GM12878 (cell line): ENCODE data around the gene OR52A1. TPM values are rescaled to one million over a fixed set of nuclear protein-coding genes. Genes with fewer than 3 reads are reported as not detected.

Source experiments
- ATAC-seq: fragments of 200-7000 bp; cut with Tn5 transposase; 3 replicates; pipeline ENCODE4 v1.9.1; 2020; ENCODE audit warnings: mild to moderate bottlenecking, moderate library complexity
- BruUV-seq: library from RNA; stranded (reverse); fragments of 400-500 nt; replicated peaks from 2 replicates; lab custom pipeline; 2021; lab: Mats Ljungman, UMichigan
- CTCF ChIA-PET: fragments of 300-600 bp; sonication (Branson Sonifier 250); formaldehyde crosslinking; extraction: SDS; loops from one replicate; lab custom pipeline; 2021; ENCODE audit warnings: inconsistent platforms; lab: Yijun Ruan, JAX
- POLR2A ChIA-PET: fragments of 350-600 bp; formaldehyde crosslinking; extraction: SDS; loops from one replicate; lab custom pipeline; 2021; ENCODE audit warnings: inconsistent platforms; lab: Charles Lee
- RAD21 ChIA-PET: fragments of 300-600 bp; sonication (Branson Sonifier 250); formaldehyde crosslinking; loops from one replicate; lab custom pipeline; 2023; ENCODE audit warnings: antibody characterized with exemption; ENCODE audit not compliant: unreplicated experiment; lab: Charles Lee
- SMC1A ChIA-PET: fragments of 300-600 bp; sonication (Branson Sonifier 250); formaldehyde crosslinking; loops from one replicate; lab custom pipeline; 2023; ENCODE audit not compliant: unreplicated experiment, uncharacterized antibody; lab: Charles Lee
- DNase-seq: peaks from one replicate; pipeline ENCODE4 v3.0.0-alpha.2; 2011; ENCODE audit warnings: low read depth, low spot score
- FAIRE-seq: peaks from 3 replicates; lab custom pipeline; 2011; peaks lifted over from hg19 to GRCh38; lab: Jason Lieb, UNC
- H2AFZ ChIP-seq: 2 replicates; pipeline ENCODE4 v1.6.0; 2011; ENCODE audit warnings: low read depth, low read length, control low read depth; ENCODE audit not compliant: control insufficient read depth
- H3K27ac ChIP-seq: 2 replicates; pipeline ENCODE4 v1.5.1; 2011; ENCODE audit warnings: control low read depth; ENCODE audit not compliant: control insufficient read depth, insufficient read depth
- H3K27me3 ChIP-seq, 2 experiments: replicated peaks in 1 of 2; 2 replicates each; pipeline versions ENCODE4 v1.6.0 to v1.6.1; 2011; ENCODE audit warnings: low read length in 1 of 2; ENCODE audit not compliant: control insufficient read depth in 2 of 2, insufficient read depth in 2 of 2
- H3K36me3 ChIP-seq, 2 experiments: 2 replicates each; pipeline ENCODE4 v1.5.1; 2011; ENCODE audit warnings: low read length in 1 of 2; ENCODE audit not compliant: control insufficient read depth in 2 of 2, insufficient read depth in 2 of 2
- H3K4me1 ChIP-seq: 2 replicates; pipeline ENCODE4 v1.6.1; 2011; ENCODE audit warnings: mild to moderate bottlenecking, low read length, moderate library complexity, mixed read lengths; ENCODE audit not compliant: control insufficient read depth, insufficient read depth
- H3K4me2 ChIP-seq: 2 replicates; pipeline ENCODE4 v1.6.0; 2011; ENCODE audit warnings: control low read depth; ENCODE audit not compliant: control insufficient read depth, insufficient read depth
- H3K4me3 ChIP-seq: fragments of 200-600 bp; sonication (generic); 2 replicates; pipeline ENCODE4 v1.5.1; 2016
- H3K79me2 ChIP-seq: 2 replicates; pipeline ENCODE4 v1.6.0; 2011; ENCODE audit warnings: low read length; ENCODE audit not compliant: control insufficient read depth, insufficient read depth
- H3K9ac ChIP-seq: 2 replicates; pipeline ENCODE4 v1.8.0; 2011; ENCODE audit warnings: low read length, control low read depth, mixed read lengths; ENCODE audit not compliant: control insufficient read depth, insufficient read depth
- H3K9me3 ChIP-seq: replicated peaks from 3 replicates; pipeline ENCODE4 v1.5.1; 2011; ENCODE audit warnings: mild to moderate bottlenecking, low read length; ENCODE audit not compliant: control insufficient read depth, insufficient read depth
- H4K20me1 ChIP-seq: 2 replicates; pipeline ENCODE4 v1.6.0; 2011; ENCODE audit not compliant: control insufficient read depth, insufficient read depth
- ATF3 ChIP-seq: IDR thresholded peaks from 2 replicates; pipeline ENCODE4 v1.6.1; 2011; ENCODE audit warnings: low read depth, mild to moderate bottlenecking, low read length, moderate library complexity, borderline replicate concordance; ENCODE audit errors: extremely low read depth
- CBFB ChIP-seq: IDR thresholded peaks from 2 replicates; pipeline ENCODE4 v1.6.1; 2016; ENCODE audit warnings: antibody characterized with exemption, low read depth
- CHD1 ChIP-seq: IDR thresholded peaks from 2 replicates; pipeline ENCODE4 v1.6.1; 2012; ENCODE audit warnings: low read depth, low read length, improper control_type of control experiment
- DPF2 ChIP-seq: fragments of 450-650 bp; IDR thresholded peaks from 2 replicates; pipeline ENCODE4 v1.6.1; 2017; ENCODE audit warnings: mild to moderate bottlenecking
- EED ChIP-seq: sonication (generic); IDR thresholded peaks from 2 replicates; pipeline ENCODE4 v1.6.1; 2016; ENCODE audit warnings: antibody characterized with exemption, low read depth
- EZH2 ChIP-seq: IDR thresholded peaks from 2 replicates; pipeline ENCODE4 v1.6.1; 2012; ENCODE audit warnings: low read depth, mild to moderate bottlenecking, control low read depth, inconsistent platforms, low read length, borderline replicate concordance; ENCODE audit not compliant: control insufficient read depth
- HSF1 ChIP-seq: fragments of 150-350 bp; IDR thresholded peaks from 2 replicates; pipeline ENCODE4 v1.6.1; 2014; ENCODE audit warnings: mild to moderate bottlenecking, low read depth, low read length
- IKZF2 ChIP-seq, 2 experiments: fragments of 450-650 bp; IDR thresholded peaks; 2 replicates each; pipeline ENCODE4 v1.6.1; 2017; ENCODE audit warnings: mild to moderate bottlenecking in 2 of 2, moderate library complexity in 2 of 2
- LARP7 ChIP-seq: fragments of 450-650 bp; IDR thresholded peaks from 2 replicates; pipeline ENCODE4 v1.6.1; 2017; ENCODE audit warnings: mild to moderate bottlenecking
- MEF2B ChIP-seq: fragments of 450-650 bp; IDR thresholded peaks from 2 replicates; pipeline ENCODE4 v1.6.1; 2018; ENCODE audit warnings: mild to moderate bottlenecking, moderate library complexity; ENCODE audit not compliant: partially characterized antibody, poor library complexity, severe bottlenecking
- POU2F2 ChIP-seq: IDR thresholded peaks from 3 replicates; pipeline ENCODE4 v1.6.1; 2011; ENCODE audit warnings: low read depth, mild to moderate bottlenecking, low read length, borderline replicate concordance
- RB1 ChIP-seq: fragments of 450-650 bp; formaldehyde crosslinking; IDR thresholded peaks from 2 replicates; pipeline ENCODE4 v1.6.1; 2017; ENCODE audit warnings: mild to moderate bottlenecking, borderline replicate concordance
- RFX5 ChIP-seq: IDR thresholded peaks from 2 replicates; pipeline ENCODE4 v1.6.1; 2011; ENCODE audit warnings: low read depth, low read length, improper control_type of control experiment
- SMARCA5 ChIP-seq: fragments of 450-650 bp; IDR thresholded peaks from 2 replicates; pipeline ENCODE4 v1.6.1; 2017; ENCODE audit warnings: mild to moderate bottlenecking
- STAT1 ChIP-seq: fragments of 450-650 bp; conservative IDR thresholded peaks from 2 replicates; pipeline ENCODE4 v1.6.1; 2014; ENCODE audit warnings: antibody characterized with exemption, mild to moderate bottlenecking
- WRNIP1 ChIP-seq: IDR thresholded peaks from 2 replicates; pipeline ENCODE4 v1.6.1; 2011; ENCODE audit warnings: low read depth, low read length, improper control_type of control experiment, borderline replicate concordance
- ZBED1 ChIP-seq: IDR thresholded peaks from 2 replicates; pipeline ENCODE4 v1.6.1; 2016; ENCODE audit warnings: borderline replicate concordance
- ZNF384 ChIP-seq: IDR thresholded peaks from 2 replicates; pipeline ENCODE4 v1.6.1; 2012; ENCODE audit warnings: low read depth, mild to moderate bottlenecking, low read length, improper control_type of control experiment, borderline replicate concordance
- WGBS: methylation state at CpG from one replicate; pipeline ENCODE4 v1.1.6; 2016; ENCODE audit warnings: low lambda C conversion rate; ENCODE audit not compliant: insufficient replicate concordance, insufficient coverage; ENCODE audit errors: missing lambda C conversion rate; 5-methylcytosine and 5-hydroxymethylcytosine counted together
- in situ Hi-C: fragments of 300-500 bp; cut with MboI; formaldehyde crosslinking; loops from 9 replicates; pipeline ENCODE4 v1.14.3; 2018; ENCODE audit warnings: mixed read lengths
- intact Hi-C: fragments of 100-400 bp; cut with micrococcal nuclease; formaldehyde crosslinking; loops from one replicate; pipeline ENCODE4 v1.14.2; 2022; ENCODE audit not compliant: unreplicated experiment
- polyA plus RNA-seq, 11 experiments: library from polyadenylated mRNA; depleted of rRNA in 4 of 11; unstranded in 6 of 11; stranded (reverse) in 5 of 11; fragments of >200 nt; fragmentation: Nextera tagmentation in 4 of 11; fragmentation: Illumina TruSeq in 1 of 11; extraction: Ambion mirVana in 4 of 11; extraction: Trizol in 1 of 11; gene quantifications; 1 replicate in 1 of 11; 2 replicates in 10 of 11; pipeline versions ENCODE4 v1.2.1 to v1.2.3, GENCODE V29; 2011 to 2016; ENCODE audit warnings: inconsistent platforms in 2 of 11, missing spikeins in 2 of 11, low read depth in 1 of 11
- total RNA-seq, 4 experiments: library from RNA; depleted of rRNA in 3 of 4; stranded (reverse); fragments of >200 nt in 3 of 4; fragmentation: Illumina TruSeq in 1 of 4; extraction: Trizol in 1 of 4; gene quantifications; 2 replicates each; pipeline versions ENCODE4 v1.2.1 to v1.2.3, GENCODE V29; 2013 to 2021

OR52A1 gene
- total and polyA plus RNA-seq, 10 of the 15 experiments (the other 5 are each of a cell fraction or from before 2014, with no cell fraction given) = not detected

GRCh38 chr11:5129457-5129877 is 25.1 kb downstream of the OR52A1 start:
- no peak for FAIRE-seq
- ChIA-PET CTCF (no interaction called here), POLR2A (no interaction called here), RAD21 (no interaction called here), SMC1A (interaction anchor here (0.6 to 1.4 kb wide), 2 partner anchors 62 to 162 kb away, joined by 3 read pairs; no protein-coding TSS in a partner anchor)
- Histone ChIP-seq H3K4me2 (no peak overlapping the region), H3K4me3 (no peak overlapping the region), H3K27ac (no peak overlapping the region), H3K9me3 (no peaks in the 10 kb centered on the region), H3K9ac (no peak overlapping the region), H3K36me3 (no peaks in the 10 kb centered on the region), H3K79me2 (no peaks in the 10 kb centered on the region), H2AFZ (no peak overlapping the region), H3K4me1 (no peaks in the 10 kb centered on the region), H3K27me3 (no peaks in the 10 kb centered on the region), H4K20me1 (no peaks in the 10 kb centered on the region)
- 3% methylated on average over 2 of the region's 2 CpGs for WGBS
- in situ Hi-C loops = no loop called here
- intact Hi-C loops = loop anchor here (10.0 kb wide), 1 partner anchor 425 kb away; no protein-coding TSS in a partner anchor
- TF ChIP-seq LARP7 (no peak), STAT1 (no peak), HSF1 (no peak), IKZF2 (IDR thresholded peaks at IDR 0.05) (no peak), SMARCA5 (no peak), ATF3 (no peak), RB1 (no peak), WRNIP1 (no peak), DPF2 (no peak), EZH2 (no peak), CBFB (no peak), MEF2B (no peak), RFX5 (no peak), EED (no peak), ZNF384 (no peak), ZBED1 (no peak), POU2F2 (no peak), CHD1 (no peak)
- no peak for DNase-seq
- no peak for ATAC-seq
- no TSS peak for BruUV-seq
